ENCODE data around the gene SHKBP1. TPM values are rescaled to one million over a fixed set of nuclear protein-coding genes. Genes with fewer than 3 reads are reported as not detected.

The SHKBP1 gene
- total and polyA plus RNA-seq, 9 of the 15 experiments (the other 6 are each of a cell fraction or from before 2014, with no cell fraction given): 1.2 to 58.1 (median 22.3) TPM

GRCh38 chr19:40601134-40601974 is 24.7 kb downstream of the SHKBP1 start, which contains the start of gene LTBP4 (continued):
- TF ChIP-seq NFE2L1 (tag; IDR thresholded peaks at IDR 0.05; ENCODE audit: borderline replicate concordance, low read depth) (no peak), CTCFL (IDR thresholded peaks at IDR 0.05; ENCODE audit: borderline replicate concordance, insufficient read depth, low read depth, low read length, poor library complexity, severe bottlenecking) (peak; percentile 66), SMARCB1 (IDR thresholded peaks at IDR 0.05; ENCODE audit: insufficient read length, low read depth) (no peak), ZNF263 (CRISPR knock-in tag; IDR thresholded peaks at IDR 0.05; ENCODE audit: borderline replicate concordance) (peak; percentile 51; the same call in 1 of the 2 replicates), PHF8 (IDR thresholded peaks at IDR 0.05; ENCODE audit: borderline replicate concordance, low read length) (peak; percentile 70; the same call in 1 of the 2 replicates), ZFP30 (CRISPR knock-in tag; IDR thresholded peaks at IDR 0.05; ENCODE audit: borderline replicate concordance) (no peak), FIP1L1 (IDR thresholded peaks at IDR 0.05; ENCODE audit: low read depth, low read length, poor library complexity, severe bottlenecking) (peak; percentile 35), RAD51 (IDR thresholded peaks at IDR 0.05; ENCODE audit: borderline replicate concordance, low read depth) (no peak), E2F6 (IDR thresholded peaks at IDR 0.05; ENCODE audit: borderline replicate concordance in 1 of 2, extremely low read depth in 1 of 2, insufficient read depth in 1 of 2, insufficient read length in 1 of 2, low read depth in 1 of 2, low read length in 1 of 2, poor library complexity in 1 of 2, severe bottlenecking in 1 of 2) (peak in 1 of 2 experiments; percentile 52), HDAC2 (IDR thresholded peaks at IDR 0.05) (no peak), ZNF253 (CRISPR knock-in tag; conservative IDR thresholded peaks at IDR 0.05) (no peak), E2F4 (CRISPR knock-in tag; IDR thresholded peaks at IDR 0.05; ENCODE audit: low read depth) (no peak), ESRRA (IDR thresholded peaks at IDR 0.05; ENCODE audit: borderline replicate concordance, low read depth) (no peak), CEBPG (CRISPR knock-in tag; IDR thresholded peaks at IDR 0.05) (no peak), CEBPG (tag; conservative IDR thresholded peaks at IDR 0.05 in 1 of 2, IDR thresholded peaks at IDR 0.05 in 1 of 2) (no peak), NR2C1 (IDR thresholded peaks at IDR 0.05) (no peak), NR2C1 (tag; IDR thresholded peaks at IDR 0.05) (no peak)
- TF ChIP-seq, protein P1, sequence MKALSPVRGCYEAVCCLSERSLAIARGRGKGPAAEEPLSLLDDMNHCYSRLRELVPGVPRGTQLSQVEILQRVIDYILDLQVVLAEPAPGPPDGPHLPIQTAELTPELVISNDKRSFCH (CRISPR knock-in tag; IDR thresholded peaks at IDR 0.05): no peak
- TF ChIP-seq, protein P1 (tag; IDR thresholded peaks at IDR 0.05): no peak
- TF ChIP-seq, protein P2, sequence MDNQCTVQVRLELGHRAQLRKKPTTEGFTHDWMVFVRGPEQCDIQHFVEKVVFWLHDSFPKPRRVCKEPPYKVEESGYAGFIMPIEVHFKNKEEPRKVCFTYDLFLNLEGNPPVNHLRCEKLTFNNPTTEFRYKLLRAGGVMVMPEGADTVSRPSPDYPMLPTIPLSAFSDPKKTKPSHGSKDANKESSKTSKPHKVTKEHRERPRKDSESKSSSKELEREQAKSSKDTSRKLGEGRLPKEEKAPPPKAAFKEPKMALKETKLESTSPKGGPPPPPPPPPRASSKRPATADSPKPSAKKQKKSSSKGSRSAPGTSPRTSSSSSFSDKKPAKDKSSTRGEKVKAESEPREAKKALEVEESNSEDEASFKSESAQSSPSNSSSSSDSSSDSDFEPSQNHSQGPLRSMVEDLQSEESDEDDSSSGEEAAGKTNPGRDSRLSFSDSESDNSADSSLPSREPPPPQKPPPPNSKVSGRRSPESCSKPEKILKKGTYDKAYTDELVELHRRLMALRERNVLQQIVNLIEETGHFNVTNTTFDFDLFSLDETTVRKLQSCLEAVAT (IDR thresholded peaks at IDR 0.05): no peak

Measured in K562 (cell line).